ENCODE results near the gene MBLAC2. TPM values are rescaled to one million over a fixed set of nuclear protein-coding genes. Genes with fewer than 3 reads are reported as not detected.

MBLAC2 gene
- total RNA-seq (2.6 and 4.0 TPM in 2 replicates), polyA plus RNA-seq (2.6 and 3.0 TPM in 2 replicates), polyA minus RNA-seq (ENCODE audit: low replicate concordance) (0.67 and 1.0 TPM in 2 replicates)
- 2.7 and 3.2 TPM in 2 replicates for polyA plus RNA-seq (2012)

GRCh38 chr5:90474235-90475107 lies at the start of gene MBLAC2, which contains the start of gene POLR3G:
TSS of gene MBLAC2 (minus strand) at chr5:90474771. CDS start at chr5:90474292, 479 bp downstream.
TSS of gene POLR3G (plus strand) at chr5:90474864. CDS start at chr5:90485568, 10,704 bp downstream.
- peak within 1 kb of the TSS; percentile 66 for H3K9ac ChIP-seq (ENCODE audit: insufficient read depth, low read length)

GRCh38 chr5:90519081-90519480 lies 44.5 kb upstream of the MBLAC2 start:
- Histone ChIP-seq H3K4me2 (ENCODE audit: extremely low read depth, insufficient read depth, low read length) (no peak overlapping the region), H3K4me3 (replicated peaks in 1 of 4; ENCODE audit: control extremely low read depth in 1 of 4, insufficient read depth in 1 of 4, low read depth in 3 of 4, low read length in 4 of 4) (no peak overlapping the region), H3K36me3 (ENCODE audit: control insufficient read depth, insufficient read depth, low read length) (peaks cover 4% of the 10 kb centered on the region), H3K27ac (ENCODE audit: insufficient read depth, low read length) (no peak overlapping the region), H3K27me3 (ENCODE audit: control insufficient read depth, insufficient read depth, low read length) (no peaks in the 10 kb centered on the region), H2AFZ (ENCODE audit: low read length) (no peak overlapping the region), H3K79me2 (ENCODE audit: control insufficient read depth, insufficient read depth, low read length) (no peaks in the 10 kb centered on the region), H3K9me3 (ENCODE audit: control insufficient read depth, insufficient read depth, low read depth, low read length) (no peaks in the 10 kb centered on the region), H3K9ac (ENCODE audit: insufficient read depth, low read length) (no peak overlapping the region), H3K4me1 (ENCODE audit: control insufficient read depth, extremely low read depth, insufficient read depth, low read length) (peaks cover 2% of the 10 kb centered on the region), H4K20me1 (ENCODE audit: control insufficient read depth, extremely low read depth, insufficient read depth, low read length) (no peaks in the 10 kb centered on the region)
- TF ChIP-seq CTCF (conservative IDR thresholded peaks at IDR 0.05 in 1 of 2, IDR thresholded peaks at IDR 0.05 in 1 of 2; ENCODE audit: low read depth in 1 of 2, low read length in 2 of 2) (no peak), EZH2 (IDR thresholded peaks at IDR 0.05; ENCODE audit: low read length, missing control alignments) (no peak)
- no peak for DNase-seq (ENCODE audit: low read depth in 2 of 2)

More at GRCh38 chr5:90474235-90475107, at the start of gene MBLAC2, which contains the start of gene POLR3G:
- peak; percentile 88 to 92 for DNase-seq (ENCODE audit: low read depth in 2 of 2)
- H3K9me3 ChIP-seq (ENCODE audit: control insufficient read depth, insufficient read depth, low read depth, low read length): no peaks in the 10 kb centered on the region
- H3K4me3 ChIP-seq (replicated peaks in 1 of 4; ENCODE audit: control extremely low read depth in 1 of 4, insufficient read depth in 1 of 4, low read depth in 3 of 4, low read length in 4 of 4): peak within 1 kb of the TSS; percentile 77 to 90 (median 84)
- H2AFZ ChIP-seq (ENCODE audit: low read length): peak within 1 kb of the TSS; percentile 96
- H3K27me3 ChIP-seq (ENCODE audit: control insufficient read depth, insufficient read depth, low read length): no peaks in the 10 kb centered on the region
- H3K4me2 ChIP-seq (ENCODE audit: extremely low read depth, insufficient read depth, low read length): peak within 1 kb of the TSS; percentile 94
- peak within 1 kb of the TSS; percentile 62 for H3K27ac ChIP-seq (ENCODE audit: insufficient read depth, low read length)
- H4K20me1 ChIP-seq (ENCODE audit: control insufficient read depth, extremely low read depth, insufficient read depth, low read length): no peaks in the 10 kb centered on the region
- TF ChIP-seq EZH2 (IDR thresholded peaks at IDR 0.05; ENCODE audit: low read length, missing control alignments) (no peak), CTCF (conservative IDR thresholded peaks at IDR 0.05 in 1 of 2, IDR thresholded peaks at IDR 0.05 in 1 of 2; ENCODE audit: low read depth in 1 of 2, low read length in 2 of 2) (peak; percentile 35 to 55)
- H3K4me1 ChIP-seq (ENCODE audit: control insufficient read depth, extremely low read depth, insufficient read depth, low read length): no peaks in the 10 kb centered on the region
- no peaks in the 10 kb centered on the region for H3K36me3 ChIP-seq (ENCODE audit: control insufficient read depth, insufficient read depth, low read length)
- H3K79me2 ChIP-seq (ENCODE audit: control insufficient read depth, insufficient read depth, low read length): peaks cover 9% of the 10 kb centered on the region

GRCh38 chr5:90518661-90519060 lies 44.1 kb upstream of the MBLAC2 start:
- H3K27me3 ChIP-seq (ENCODE audit: control insufficient read depth, insufficient read depth, low read length): no peaks in the 10 kb centered on the region
- H4K20me1 ChIP-seq (ENCODE audit: control insufficient read depth, extremely low read depth, insufficient read depth, low read length): no peaks in the 10 kb centered on the region
- no peak overlapping the region for H3K4me2 ChIP-seq (ENCODE audit: extremely low read depth, insufficient read depth, low read length)
- H3K27ac ChIP-seq (ENCODE audit: insufficient read depth, low read length): no peak overlapping the region
- no peaks in the 10 kb centered on the region for H3K79me2 ChIP-seq (ENCODE audit: control insufficient read depth, insufficient read depth, low read length)
- no peak overlapping the region for H3K9ac ChIP-seq (ENCODE audit: insufficient read depth, low read length)
- H2AFZ ChIP-seq (ENCODE audit: low read length): no peak overlapping the region
- DNase-seq (ENCODE audit: low read depth in 2 of 2): peak in 1 of 2 donors; percentile 71
- peaks cover 2% of the 10 kb centered on the region for H3K4me1 ChIP-seq (ENCODE audit: control insufficient read depth, extremely low read depth, insufficient read depth, low read length)
- no peaks in the 10 kb centered on the region for H3K9me3 ChIP-seq (ENCODE audit: control insufficient read depth, insufficient read depth, low read depth, low read length)
- no peak for TF ChIP-seq EZH2 (IDR thresholded peaks at IDR 0.05; ENCODE audit: low read length, missing control alignments)
- TF ChIP-seq CTCF (conservative IDR thresholded peaks at IDR 0.05 in 1 of 2, IDR thresholded peaks at IDR 0.05 in 1 of 2; ENCODE audit: low read depth in 1 of 2, low read length in 2 of 2): no peak
- H3K4me3 ChIP-seq (replicated peaks in 1 of 4; ENCODE audit: control extremely low read depth in 1 of 4, insufficient read depth in 1 of 4, low read depth in 3 of 4, low read length in 4 of 4): no peak overlapping the region
- H3K36me3 ChIP-seq (ENCODE audit: control insufficient read depth, insufficient read depth, low read length): peaks cover 4% of the 10 kb centered on the region
